ENCODE measurements around the gene CCDC142. TPM values are rescaled to one million over a fixed set of nuclear protein-coding genes. Genes with fewer than 3 reads are reported as not detected.
A peak's percentile ranks its signal among the peaks of the same experiment; 100 is the strongest.
"Not testable (repeated sequence)": the region's sequence is repeated elsewhere in the genome, so short reads cannot be mapped to it uniquely, and the experiment has no call there.

CCDC142 gene
- total RNA-seq, 1 experiment from 2014 or later = 13.7 TPM

- not testable (repeated sequence) for DNase-seq (ENCODE audit: low read depth)
Observed at GRCh38 chr2:74442483-74443297, 40.1 kb downstream of the CCDC142 start.

GRCh38 chr2:74441690-74442482, 40.9 kb downstream of the CCDC142 start, which contains the start of gene RTKN:
TSS of gene RTKN (minus strand) at chr2:74441937. CDS start at chr2:74441816, 121 bp downstream.
- DNase-seq (ENCODE audit: low read depth) = no peak

- DNase-seq (ENCODE audit: low read depth) = no peak
Observed at GRCh38 chr2:74441170-74441689, 41.6 kb downstream of the CCDC142 start.

- peak; percentile 88 for DNase-seq (ENCODE audit: low read depth)
Observed at GRCh38 chr2:74440378-74441169, 42.2 kb downstream of the CCDC142 start.

DNA sequence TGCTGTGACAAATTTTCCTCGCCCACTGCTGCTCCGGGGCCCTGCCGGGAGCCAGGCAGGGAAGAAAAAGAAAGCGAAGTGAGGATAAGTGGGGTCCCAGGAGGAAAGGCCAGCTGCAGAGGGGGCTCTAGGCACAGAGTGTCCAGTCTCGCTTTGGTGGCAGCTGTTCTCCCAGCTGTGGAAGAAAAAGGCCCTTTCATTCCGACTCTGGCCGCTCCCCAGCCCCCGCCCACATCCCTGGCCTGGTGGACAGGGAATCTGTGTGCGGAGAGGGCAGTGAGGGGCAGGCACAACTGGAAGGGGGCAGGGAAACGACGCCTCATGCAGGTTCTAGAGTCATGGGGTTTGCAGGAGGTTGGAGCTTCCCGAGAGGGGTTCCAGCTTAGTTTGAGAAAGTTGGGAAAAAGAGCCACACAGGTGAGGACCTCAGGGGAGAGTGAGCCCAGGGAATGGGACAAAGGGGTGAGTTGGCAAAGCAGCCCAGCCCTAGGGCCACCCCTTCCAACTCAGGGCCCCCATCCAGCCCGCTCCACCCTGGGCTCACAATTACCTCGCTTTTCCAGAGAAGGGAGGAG, 42.9 kb downstream of the CCDC142 start:
- DNase-seq (ENCODE audit: low read depth) = peak; percentile 91

GRCh38 chr2:74439373-74439772, 43.4 kb downstream of the CCDC142 start:
- no peak for DNase-seq (ENCODE audit: low read depth)

DNA sequence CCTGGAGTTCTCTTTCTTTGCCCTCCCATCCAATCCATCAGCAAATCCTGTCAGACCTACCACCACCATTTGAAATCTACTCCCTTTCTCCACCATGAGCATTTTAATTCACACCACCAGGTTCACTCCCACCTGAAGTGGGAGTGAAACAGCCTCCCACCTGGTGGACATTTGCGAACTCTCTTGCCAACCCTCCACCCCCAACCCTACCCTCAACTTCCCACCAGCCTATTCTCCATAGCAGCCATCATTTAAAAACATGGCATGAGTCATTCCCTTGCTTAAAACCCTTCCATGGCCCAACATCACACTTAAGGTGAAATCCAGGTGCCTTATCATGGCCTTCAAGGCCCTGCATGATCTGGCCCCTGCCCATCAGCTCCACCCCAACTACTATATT, 44.5 kb downstream of the CCDC142 start:
- no peak for DNase-seq (ENCODE audit: low read depth)

DNA sequence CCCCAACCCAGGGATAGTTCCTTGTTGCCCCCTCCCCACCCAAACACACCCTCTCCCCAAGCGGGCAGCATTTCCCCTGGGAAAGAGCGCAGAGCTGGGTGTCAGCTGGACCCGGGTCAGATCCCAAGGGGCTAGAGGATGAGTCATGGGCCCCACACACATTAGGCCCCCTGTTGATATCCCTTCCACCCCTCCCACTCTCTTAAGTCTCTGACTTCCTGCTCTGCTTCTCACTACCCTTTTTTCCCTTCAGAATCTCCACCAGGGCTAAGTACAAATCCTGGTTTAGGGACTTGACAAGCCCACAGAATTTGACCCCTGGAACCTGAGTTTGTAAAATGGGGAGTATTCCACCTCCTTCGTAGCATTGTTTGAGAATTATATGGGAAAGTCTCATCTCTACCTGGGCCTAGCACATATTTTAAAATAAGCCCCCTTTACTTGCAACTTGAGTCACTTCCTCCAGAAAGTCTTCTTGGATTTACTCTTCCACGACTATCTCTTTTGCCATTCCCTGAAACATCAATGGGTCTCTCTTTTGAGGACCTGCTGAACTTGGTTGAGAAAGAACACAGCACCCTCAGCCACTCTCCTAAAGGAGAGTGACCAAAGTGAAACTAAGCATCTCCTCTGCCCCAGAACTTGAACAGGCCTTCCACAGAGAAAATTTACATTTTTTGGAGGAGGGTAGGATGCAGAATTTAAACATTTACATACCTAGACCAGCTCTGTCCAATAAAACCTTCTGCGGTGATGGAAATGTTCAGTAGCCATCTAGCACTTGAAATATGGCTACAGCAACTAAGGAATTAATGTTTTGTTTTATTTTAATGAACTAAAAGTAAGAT, 45.7 kb downstream of the CCDC142 start:
- no peak for DNase-seq (ENCODE audit: low read depth)

GRCh38 chr2:74436111-74436805, 46.5 kb downstream of the CCDC142 start:
- no peak for DNase-seq (ENCODE audit: low read depth)

- no peak for DNase-seq (ENCODE audit: low read depth)
Observed at GRCh38 chr2:74430502-74430901, 52.3 kb downstream of the CCDC142 start.

DNA sequence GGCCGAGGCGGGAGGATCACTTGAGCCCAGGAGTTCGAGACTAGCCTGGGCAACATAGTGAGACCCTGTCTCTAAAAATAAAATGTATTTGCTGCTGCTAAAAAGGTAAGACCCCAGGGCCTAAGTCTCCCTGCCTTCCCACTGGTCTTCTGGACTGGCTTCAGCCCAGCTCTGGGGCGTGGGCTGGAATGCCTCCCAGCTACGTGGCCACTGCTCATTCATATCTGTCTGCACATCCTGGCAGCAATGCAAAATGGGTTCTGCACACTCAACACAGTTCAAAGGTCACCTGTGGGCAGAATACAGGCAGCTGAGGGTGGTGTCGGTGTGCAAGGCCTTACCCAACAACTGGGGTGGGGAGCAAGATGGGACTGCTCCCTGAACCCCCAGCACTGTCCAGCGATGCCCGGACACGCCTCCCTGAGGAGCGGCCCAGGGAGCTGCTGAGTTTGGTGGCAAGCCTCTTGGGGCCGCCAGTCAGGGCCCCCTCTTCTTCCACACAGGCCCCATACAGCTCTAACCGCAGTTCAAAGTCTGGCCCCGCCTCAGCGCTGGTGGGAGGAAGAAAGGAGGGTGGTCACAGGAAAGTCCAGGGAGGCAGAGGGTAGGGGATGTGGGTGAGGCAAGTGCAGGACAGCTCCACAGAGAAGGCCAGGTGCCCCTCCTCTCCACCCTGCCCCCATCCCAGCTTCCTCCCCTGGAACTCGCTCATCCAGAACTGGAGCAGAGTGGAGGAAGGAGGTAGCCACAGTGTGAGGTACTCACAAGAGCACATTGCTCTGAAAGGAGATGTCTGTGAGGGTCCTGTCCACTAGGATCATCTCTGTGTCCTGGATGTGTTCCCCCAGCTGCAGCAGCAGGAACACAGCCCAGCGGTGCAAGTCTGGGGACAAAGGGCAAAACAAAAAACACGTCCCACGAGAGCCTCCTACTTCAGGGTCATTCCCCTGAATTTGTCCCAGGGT, 53.0 kb downstream of the CCDC142 start:
- no peak for DNase-seq (ENCODE audit: low read depth)

- DNase-seq (ENCODE audit: low read depth) = no peak
Observed at GRCh38 chr2:74428675-74429074, 54.1 kb downstream of the CCDC142 start.

GRCh38 chr2:74427551-74427950, 55.2 kb downstream of the CCDC142 start:
- DNase-seq (ENCODE audit: low read depth) = no peak

DNA sequence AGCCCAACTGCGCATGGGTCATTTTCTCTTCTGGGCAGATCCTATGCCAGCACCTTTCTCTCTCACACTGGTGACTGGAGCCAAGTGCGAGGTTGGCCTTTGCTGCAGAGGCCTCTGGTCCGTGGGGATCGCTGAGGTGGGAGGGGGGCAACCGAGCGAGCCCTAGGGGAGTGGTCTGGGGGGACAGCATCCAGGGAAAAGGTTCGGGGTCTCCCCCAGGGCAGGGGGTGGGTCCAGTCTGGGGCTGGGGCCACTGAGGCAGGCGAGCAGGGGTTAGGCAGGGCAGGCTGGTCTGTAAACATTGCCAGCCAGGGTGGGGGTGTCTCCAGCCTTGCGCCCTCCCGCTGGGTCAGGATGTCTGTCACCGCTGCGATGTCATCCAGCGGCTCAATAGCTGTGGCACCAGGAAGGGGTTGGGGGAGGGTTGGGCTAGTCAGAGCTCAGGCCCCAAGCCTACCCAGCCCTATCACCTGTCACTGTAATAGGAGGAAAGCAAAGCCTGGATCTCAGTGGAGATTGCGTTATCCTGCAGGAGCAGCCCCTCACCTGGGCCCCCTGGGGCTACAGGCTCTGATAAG, 56.5 kb downstream of the CCDC142 start:
- DNase-seq (ENCODE audit: low read depth) = no peak

DNA sequence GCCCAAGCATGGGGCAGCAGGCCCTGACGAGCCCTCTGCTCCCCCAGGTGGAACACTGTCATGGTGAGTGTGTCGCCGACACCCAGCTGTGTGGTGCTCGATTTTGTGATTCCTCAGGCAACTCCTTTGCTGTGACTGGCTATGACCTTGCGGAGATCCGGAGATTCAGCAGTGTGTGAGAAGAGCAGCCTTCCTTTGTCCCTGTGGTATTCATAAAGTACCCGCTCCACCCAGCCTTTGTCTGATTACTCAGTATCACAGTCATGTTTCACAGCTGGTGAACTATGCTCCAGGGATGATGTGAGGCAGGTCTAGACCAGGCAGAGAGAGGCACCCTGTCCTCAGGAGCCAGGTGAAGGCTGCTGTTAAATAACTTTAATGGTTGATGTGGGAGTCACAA, 57.3 kb downstream of the CCDC142 start:
- peak; percentile 61 for DNase-seq (ENCODE audit: low read depth)

DNA sequence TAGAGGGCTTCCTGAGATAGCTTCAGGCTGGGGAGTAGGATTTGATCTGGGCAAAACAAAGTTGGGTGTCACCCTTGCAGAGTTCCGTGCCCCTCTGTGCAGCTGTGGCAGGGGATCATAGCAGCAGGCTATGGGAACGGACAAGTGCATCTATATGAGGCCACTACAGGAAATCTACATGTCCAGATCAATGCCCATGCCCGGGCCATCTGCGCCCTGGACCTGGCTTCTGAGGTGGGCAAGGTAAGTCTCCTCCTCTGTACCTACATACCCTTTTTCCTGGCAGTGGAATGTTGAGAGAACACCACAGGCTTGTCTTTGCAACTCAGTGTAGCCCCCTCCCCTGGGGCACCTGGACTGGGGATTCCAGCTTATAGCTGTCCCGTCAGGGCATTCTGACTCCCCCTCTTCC, 57.8 kb downstream of the CCDC142 start:
- no peak for DNase-seq (ENCODE audit: low read depth)

GRCh38 chr2:74424139-74424992, 58.4 kb downstream of the CCDC142 start:
- DNase-seq (ENCODE audit: low read depth) = peak; percentile 47

Data from LHCN-M2 (cell line).